ENCODE measurements around the gene PLCE1. TPM values are rescaled to one million over a fixed set of nuclear protein-coding genes. Genes with fewer than 3 reads are reported as not detected.
"Not testable (repeated sequence)": the region's sequence is repeated elsewhere in the genome, so short reads cannot be mapped to it uniquely, and the experiment has no call there.

PLCE1 gene
- total and polyA plus RNA-seq, 4 donors: 15.5 to 24.6 (median 21.6) TPM

- WGBS (ENCODE audit: insufficient coverage): 79% methylated on average over 4 of the region's 5 CpGs
- H3K27ac ChIP-seq (ENCODE audit: low read depth, low read length): no peak overlapping the region
- DNase-seq (ENCODE audit: low read depth in 4 of 6, low spot score in 6 of 6): no peak
- H3K4me3 ChIP-seq (ENCODE audit: low read depth, low read length): no peak overlapping the region
- no peaks in the 10 kb centered on the region for H3K4me1 ChIP-seq (ENCODE audit: control insufficient read depth, insufficient read depth, low read length)
- no peaks in the 10 kb centered on the region for H3K27me3 ChIP-seq (ENCODE audit: control insufficient read depth, insufficient read depth, low read length)
- no peaks in the 10 kb centered on the region for H3K36me3 ChIP-seq (ENCODE audit: control insufficient read depth, insufficient read depth, low read length)
- H3K9me3 ChIP-seq (ENCODE audit: control insufficient read depth, insufficient read depth, low read length): no peaks in the 10 kb centered on the region
Measured at GRCh38 chr10:93963434-93963833, 30.3 kb upstream of the PLCE1 start.

- DNase-seq (ENCODE audit: low read depth in 4 of 6, low spot score in 6 of 6): no peak
- no peak overlapping the region for H3K4me3 ChIP-seq (ENCODE audit: low read depth, low read length)
- H3K27me3 ChIP-seq (ENCODE audit: control insufficient read depth, insufficient read depth, low read length): no peaks in the 10 kb centered on the region
- H3K9me3 ChIP-seq (ENCODE audit: control insufficient read depth, insufficient read depth, low read length): no peaks in the 10 kb centered on the region
- H3K36me3 ChIP-seq (ENCODE audit: control insufficient read depth, insufficient read depth, low read length): no peaks in the 10 kb centered on the region
- no peak overlapping the region for H3K27ac ChIP-seq (ENCODE audit: low read depth, low read length)
- no peaks in the 10 kb centered on the region for H3K4me1 ChIP-seq (ENCODE audit: control insufficient read depth, insufficient read depth, low read length)
Measured at GRCh38 chr10:93965911-93966310, 27.8 kb upstream of the PLCE1 start.

- Histone ChIP-seq H3K4me1 (ENCODE audit: control insufficient read depth, insufficient read depth, low read length) (no peaks in the 10 kb centered on the region), H3K27me3 (ENCODE audit: control insufficient read depth, insufficient read depth, low read length) (no peaks in the 10 kb centered on the region), H3K9me3 (ENCODE audit: control insufficient read depth, insufficient read depth, low read length) (no peaks in the 10 kb centered on the region), H3K36me3 (ENCODE audit: control insufficient read depth, insufficient read depth, low read length) (no peaks in the 10 kb centered on the region), H3K4me3 (ENCODE audit: low read depth, low read length) (no peak overlapping the region), H3K27ac (ENCODE audit: low read depth, low read length) (no peak overlapping the region)
- DNase-seq (ENCODE audit: low read depth in 4 of 6, low spot score in 6 of 6): no peak
- no CpG with 5 or more reads among the region's 2 CpGs for WGBS (ENCODE audit: insufficient coverage)
Measured at GRCh38 chr10:93967756-93968155, 26.0 kb upstream of the PLCE1 start.

- 88% methylated on average over 3 of the region's 4 CpGs for WGBS (ENCODE audit: insufficient coverage)
- no peaks in the 10 kb centered on the region for H3K36me3 ChIP-seq (ENCODE audit: control insufficient read depth, insufficient read depth, low read length)
- no peak for DNase-seq (ENCODE audit: low read depth in 4 of 6, low spot score in 6 of 6)
- H3K4me3 ChIP-seq (ENCODE audit: low read depth, low read length): no peak overlapping the region
- H3K4me1 ChIP-seq (ENCODE audit: control insufficient read depth, insufficient read depth, low read length): no peaks in the 10 kb centered on the region
- no peaks in the 10 kb centered on the region for H3K27me3 ChIP-seq (ENCODE audit: control insufficient read depth, insufficient read depth, low read length)
- no peak overlapping the region for H3K27ac ChIP-seq (ENCODE audit: low read depth, low read length)
- H3K9me3 ChIP-seq (ENCODE audit: control insufficient read depth, insufficient read depth, low read length): no peaks in the 10 kb centered on the region
Measured at GRCh38 chr10:93968540-93968945, 25.2 kb upstream of the PLCE1 start.

DNA sequence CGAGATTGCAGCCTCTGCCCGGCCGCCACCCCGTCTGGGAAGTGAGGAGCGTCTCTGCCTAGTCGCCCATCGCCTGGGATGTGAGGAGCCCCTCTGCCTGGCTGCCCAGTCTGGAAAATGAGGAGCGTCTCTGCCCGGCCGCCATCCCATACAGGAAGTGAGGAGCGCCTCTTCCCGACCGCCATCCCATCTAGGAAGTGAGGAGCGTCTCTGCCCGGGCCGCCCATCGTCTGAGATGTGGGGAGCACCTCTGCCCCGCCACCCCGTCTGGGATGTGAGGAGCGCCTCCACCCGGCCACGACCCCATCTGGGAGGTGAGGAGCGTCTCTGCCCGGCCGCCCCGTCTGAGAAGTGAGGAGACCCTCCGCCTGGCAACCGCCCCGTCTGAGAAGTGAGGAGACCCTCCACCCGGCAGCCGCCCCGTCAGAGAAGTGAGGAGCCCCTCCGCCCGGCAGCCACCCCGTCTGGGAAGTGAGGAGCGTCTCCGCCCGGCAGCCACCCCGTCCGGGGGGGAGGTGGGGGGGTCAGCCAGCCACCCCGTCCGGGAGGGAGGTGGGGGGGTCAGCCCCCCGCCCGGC is 23.2 kb upstream of the PLCE1 start:
- H3K4me3 ChIP-seq (ENCODE audit: low read depth, low read length): not testable (repeated sequence)
- 98% methylated on average over 19 of the region's 44 CpGs for WGBS (ENCODE audit: insufficient coverage)

DNA sequence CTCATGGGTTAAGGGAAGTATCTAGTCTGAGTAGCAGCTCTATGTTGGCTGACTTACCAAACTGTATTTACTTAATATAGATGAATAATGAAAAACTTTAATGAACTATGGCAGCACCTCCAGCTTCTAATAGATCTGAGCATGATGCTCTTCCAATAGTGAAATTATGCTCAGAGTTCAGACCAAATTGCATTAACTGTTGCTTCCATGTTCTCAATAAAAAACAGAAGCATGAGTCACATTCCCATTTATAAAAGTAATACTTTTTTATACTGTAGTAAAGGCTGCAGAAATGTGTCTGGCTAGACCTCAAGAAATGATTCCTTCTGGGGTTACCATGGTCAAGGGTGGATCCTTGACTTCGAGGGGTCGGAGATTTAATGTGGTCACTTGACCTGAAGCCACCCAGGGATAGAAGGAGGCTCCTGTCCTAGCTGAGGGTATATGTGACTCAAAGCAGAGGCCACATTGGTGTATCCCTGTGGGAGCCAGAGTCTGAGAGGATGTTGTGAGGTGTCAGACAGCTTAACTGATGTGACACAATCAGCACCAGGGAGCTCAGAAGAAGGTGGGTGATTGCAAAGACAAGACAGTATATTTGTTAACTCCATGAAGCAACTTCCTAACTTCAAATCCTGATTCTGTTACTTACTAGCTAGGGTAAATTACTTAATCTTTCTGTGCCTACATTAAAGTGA is 19.8 kb upstream of the PLCE1 start:
- WGBS (ENCODE audit: insufficient coverage): 93% methylated on average over 2 of the region's 2 CpGs
- H3K4me3 ChIP-seq (ENCODE audit: low read depth, low read length): no peak overlapping the region
- H3K27me3 ChIP-seq (ENCODE audit: control insufficient read depth, insufficient read depth, low read length): no peaks in the 10 kb centered on the region
- no peaks in the 10 kb centered on the region for H3K36me3 ChIP-seq (ENCODE audit: control insufficient read depth, insufficient read depth, low read length)
- H3K4me1 ChIP-seq (ENCODE audit: control insufficient read depth, insufficient read depth, low read length): no peaks in the 10 kb centered on the region
- DNase-seq (ENCODE audit: low read depth in 4 of 6, low spot score in 6 of 6): no peak
- H3K27ac ChIP-seq (ENCODE audit: low read depth, low read length): no peak overlapping the region
- H3K9me3 ChIP-seq (ENCODE audit: control insufficient read depth, insufficient read depth, low read length): no peaks in the 10 kb centered on the region

More for the DNA sequence above, 23.2 kb upstream of the PLCE1 start:
- H3K4me1 ChIP-seq (ENCODE audit: control insufficient read depth, insufficient read depth, low read length); H3K36me3 ChIP-seq (ENCODE audit: control insufficient read depth, insufficient read depth, low read length); DNase-seq (ENCODE audit: low read depth in 4 of 6, low spot score in 6 of 6); H3K9me3 ChIP-seq (ENCODE audit: control insufficient read depth, insufficient read depth, low read length); H3K27me3 ChIP-seq (ENCODE audit: control insufficient read depth, insufficient read depth, low read length); H3K27ac ChIP-seq (ENCODE audit: low read depth, low read length): not testable (repeated sequence)

GRCh38 chr10:93977442-93977841 is 16.3 kb upstream of the PLCE1 start:
- Histone ChIP-seq H3K36me3 (ENCODE audit: control insufficient read depth, insufficient read depth, low read length) (no peaks in the 10 kb centered on the region), H3K9me3 (ENCODE audit: control insufficient read depth, insufficient read depth, low read length) (no peaks in the 10 kb centered on the region), H3K4me1 (ENCODE audit: control insufficient read depth, insufficient read depth, low read length) (no peaks in the 10 kb centered on the region), H3K27me3 (ENCODE audit: control insufficient read depth, insufficient read depth, low read length) (no peaks in the 10 kb centered on the region), H3K27ac (ENCODE audit: low read depth, low read length) (no peak overlapping the region), H3K4me3 (ENCODE audit: low read depth, low read length) (no peak overlapping the region)
- DNase-seq (ENCODE audit: low read depth in 4 of 6, low spot score in 6 of 6): no peak
- 69% methylated on average over 2 of the region's 3 CpGs for WGBS (ENCODE audit: insufficient coverage)

DNA sequence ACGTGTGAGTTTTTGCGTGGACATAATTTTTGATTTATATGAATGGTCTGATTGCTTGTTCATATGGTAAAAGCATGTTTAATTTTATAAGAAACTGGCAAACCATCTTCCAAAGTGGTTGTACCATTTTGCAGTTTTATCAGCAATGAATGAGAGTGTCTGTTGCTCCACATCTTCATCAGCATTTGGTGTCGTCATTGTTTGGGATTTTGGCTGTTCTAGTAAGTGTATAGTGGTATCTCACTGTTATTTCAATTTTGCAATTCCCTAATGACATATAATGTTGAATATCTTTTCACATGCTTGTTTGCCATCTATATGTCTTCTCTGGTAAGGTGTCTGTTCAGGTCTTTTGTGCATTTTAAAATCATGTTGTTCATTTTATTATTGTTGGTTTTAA is 13.2 kb upstream of the PLCE1 start:
- no peak for DNase-seq (ENCODE audit: low read depth in 4 of 6, low spot score in 6 of 6)
- no peaks in the 10 kb centered on the region for H3K9me3 ChIP-seq (ENCODE audit: control insufficient read depth, insufficient read depth, low read length)
- no peak overlapping the region for H3K27ac ChIP-seq (ENCODE audit: low read depth, low read length)
- WGBS (ENCODE audit: insufficient coverage): no CpG with 5 or more reads among the region's 3 CpGs
- no peak overlapping the region for H3K4me3 ChIP-seq (ENCODE audit: low read depth, low read length)
- H3K4me1 ChIP-seq (ENCODE audit: control insufficient read depth, insufficient read depth, low read length): no peaks in the 10 kb centered on the region
- H3K27me3 ChIP-seq (ENCODE audit: control insufficient read depth, insufficient read depth, low read length): no peaks in the 10 kb centered on the region
- no peaks in the 10 kb centered on the region for H3K36me3 ChIP-seq (ENCODE audit: control insufficient read depth, insufficient read depth, low read length)

GRCh38 chr10:93991114-93991513 is 2.6 kb upstream of the PLCE1 start:
- Histone ChIP-seq H3K27ac (ENCODE audit: low read depth, low read length) (peak overlapping the region; percentile 89), H3K9me3 (ENCODE audit: control insufficient read depth, insufficient read depth, low read length) (no peaks in the 10 kb centered on the region), H3K36me3 (ENCODE audit: control insufficient read depth, insufficient read depth, low read length) (no peaks in the 10 kb centered on the region), H3K27me3 (ENCODE audit: control insufficient read depth, insufficient read depth, low read length) (no peaks in the 10 kb centered on the region), H3K4me1 (ENCODE audit: control insufficient read depth, insufficient read depth, low read length) (peaks cover 18% of the 10 kb centered on the region), H3K4me3 (ENCODE audit: low read depth, low read length) (no peak overlapping the region)
- 20% methylated on average over 1 of the region's 4 CpGs for WGBS (ENCODE audit: insufficient coverage)
- peak in 2 of 6 donors; percentile 74 to 79 for DNase-seq (ENCODE audit: low read depth in 4 of 6, low spot score in 6 of 6)

DNA sequence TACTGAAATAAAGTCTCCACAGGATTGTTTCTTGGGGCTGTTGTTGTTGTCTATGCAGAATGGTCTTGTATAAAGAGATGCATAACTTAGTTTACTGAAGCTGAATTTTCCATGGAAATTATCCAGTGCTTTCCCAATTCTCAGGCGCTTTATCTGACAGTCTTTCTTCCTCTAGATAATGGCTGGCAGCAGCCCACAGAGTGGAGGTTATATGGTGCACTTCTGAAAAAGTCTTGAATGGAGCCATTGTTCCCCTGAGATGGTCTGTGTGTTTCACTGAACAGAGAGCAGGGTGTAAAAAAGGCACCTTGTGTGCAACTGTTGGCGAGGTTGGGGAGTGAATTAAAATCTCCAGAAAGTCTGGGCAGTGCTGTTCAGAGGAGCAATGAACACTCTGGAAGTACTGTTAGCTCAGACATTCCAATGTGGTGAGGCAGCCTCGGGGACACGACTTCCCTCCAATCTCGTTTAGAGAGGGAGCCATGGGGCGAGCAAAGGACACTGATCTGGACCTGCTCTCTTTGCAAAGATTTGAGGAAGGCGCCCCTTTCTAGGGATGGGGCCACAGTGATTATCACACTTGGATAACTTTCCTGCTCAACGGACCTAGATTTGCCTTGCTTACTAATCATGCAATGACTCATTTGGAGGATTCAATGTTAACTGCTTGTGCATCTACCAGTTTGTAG is 2.0 kb upstream of the PLCE1 start:
- Histone ChIP-seq H3K4me1 (ENCODE audit: control insufficient read depth, insufficient read depth, low read length) (peaks cover 18% of the 10 kb centered on the region), H3K4me3 (ENCODE audit: low read depth, low read length) (no peak overlapping the region)
- DNase-seq (ENCODE audit: low read depth in 4 of 6, low spot score in 6 of 6): peak in 4 of 6 donors; percentile 44 to 88 (median 64)

More for the DNA sequence above, 2.0 kb upstream of the PLCE1 start:
- H3K27me3 ChIP-seq (ENCODE audit: control insufficient read depth, insufficient read depth, low read length): no peaks in the 10 kb centered on the region
- 13% methylated on average over 7 of the region's 8 CpGs for WGBS (ENCODE audit: insufficient coverage)
- no peaks in the 10 kb centered on the region for H3K36me3 ChIP-seq (ENCODE audit: control insufficient read depth, insufficient read depth, low read length)
- H3K27ac ChIP-seq (ENCODE audit: low read depth, low read length): peak overlapping the region; percentile 89
- H3K9me3 ChIP-seq (ENCODE audit: control insufficient read depth, insufficient read depth, low read length): no peaks in the 10 kb centered on the region

Measured in spinal cord (tissue), 10 donors.